ENCODE data around the gene RFX5.

DNA sequence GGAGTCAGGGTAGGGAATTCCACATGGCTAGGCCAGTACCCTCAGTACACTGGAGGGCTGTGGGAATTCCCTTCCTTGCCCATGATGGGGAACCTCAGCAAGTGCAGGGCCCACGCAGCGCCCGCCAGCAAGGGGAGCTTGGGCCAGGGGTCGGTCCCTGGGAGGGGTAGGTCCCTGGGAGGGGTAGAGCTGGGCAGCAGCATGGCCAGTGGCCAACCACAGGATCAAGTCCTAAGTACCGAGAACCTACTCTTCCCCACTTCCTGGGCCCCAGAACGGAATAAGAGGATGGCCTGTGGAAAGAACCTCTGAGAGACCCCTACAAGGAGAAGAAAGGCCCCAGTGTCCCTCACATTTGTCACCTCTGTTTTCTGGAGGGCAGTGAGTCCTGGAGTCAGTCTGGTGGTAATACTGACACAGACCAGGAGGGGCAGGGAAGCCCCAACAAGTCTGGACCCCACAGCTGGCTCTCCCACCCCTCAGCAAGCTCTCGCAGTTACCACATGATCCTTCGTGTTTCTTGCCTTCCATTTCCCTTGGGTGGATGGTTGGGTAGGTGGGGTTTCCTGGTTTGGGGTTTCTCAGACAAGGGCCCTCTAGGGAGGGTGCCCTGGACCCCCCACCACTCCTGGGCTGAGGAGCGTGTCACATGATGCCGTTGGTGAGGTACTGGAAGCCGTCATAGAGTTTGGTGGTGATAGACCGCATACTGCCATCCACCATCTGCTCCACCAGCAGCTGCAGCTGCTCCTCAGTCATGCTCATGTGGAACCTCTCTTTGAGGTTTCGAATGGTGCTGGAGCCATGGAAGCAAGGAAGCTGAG is 54.6 kb downstream of the RFX5 start:
- peak in 1 of 2 experiments; percentile 28; a peak in 1 of 4 replicates for TF ChIP-seq CTCF (conservative IDR thresholded peaks at IDR 0.05; ENCODE audit: low read depth in 2 of 2)
- TF ChIP-seq EZH2phosphoT487 (IDR thresholded peaks at IDR 0.05; ENCODE audit: unreplicated experiment), result no peak
- no peak for TF ChIP-seq EZH2 (IDR thresholded peaks at IDR 0.05; ENCODE audit: low read depth, unreplicated experiment)
- TF ChIP-seq POLR2AphosphoS5 (IDR thresholded peaks at IDR 0.05; ENCODE audit: low read depth), result peak; percentile 46
- no peak for TF ChIP-seq CREB1 (CRISPR knock-in tag; IDR thresholded peaks at IDR 0.05; ENCODE audit: low read depth)
- no peak for TF ChIP-seq NANOG (IDR thresholded peaks at IDR 0.05; ENCODE audit: borderline replicate concordance)
- TF ChIP-seq, protein P1, sequence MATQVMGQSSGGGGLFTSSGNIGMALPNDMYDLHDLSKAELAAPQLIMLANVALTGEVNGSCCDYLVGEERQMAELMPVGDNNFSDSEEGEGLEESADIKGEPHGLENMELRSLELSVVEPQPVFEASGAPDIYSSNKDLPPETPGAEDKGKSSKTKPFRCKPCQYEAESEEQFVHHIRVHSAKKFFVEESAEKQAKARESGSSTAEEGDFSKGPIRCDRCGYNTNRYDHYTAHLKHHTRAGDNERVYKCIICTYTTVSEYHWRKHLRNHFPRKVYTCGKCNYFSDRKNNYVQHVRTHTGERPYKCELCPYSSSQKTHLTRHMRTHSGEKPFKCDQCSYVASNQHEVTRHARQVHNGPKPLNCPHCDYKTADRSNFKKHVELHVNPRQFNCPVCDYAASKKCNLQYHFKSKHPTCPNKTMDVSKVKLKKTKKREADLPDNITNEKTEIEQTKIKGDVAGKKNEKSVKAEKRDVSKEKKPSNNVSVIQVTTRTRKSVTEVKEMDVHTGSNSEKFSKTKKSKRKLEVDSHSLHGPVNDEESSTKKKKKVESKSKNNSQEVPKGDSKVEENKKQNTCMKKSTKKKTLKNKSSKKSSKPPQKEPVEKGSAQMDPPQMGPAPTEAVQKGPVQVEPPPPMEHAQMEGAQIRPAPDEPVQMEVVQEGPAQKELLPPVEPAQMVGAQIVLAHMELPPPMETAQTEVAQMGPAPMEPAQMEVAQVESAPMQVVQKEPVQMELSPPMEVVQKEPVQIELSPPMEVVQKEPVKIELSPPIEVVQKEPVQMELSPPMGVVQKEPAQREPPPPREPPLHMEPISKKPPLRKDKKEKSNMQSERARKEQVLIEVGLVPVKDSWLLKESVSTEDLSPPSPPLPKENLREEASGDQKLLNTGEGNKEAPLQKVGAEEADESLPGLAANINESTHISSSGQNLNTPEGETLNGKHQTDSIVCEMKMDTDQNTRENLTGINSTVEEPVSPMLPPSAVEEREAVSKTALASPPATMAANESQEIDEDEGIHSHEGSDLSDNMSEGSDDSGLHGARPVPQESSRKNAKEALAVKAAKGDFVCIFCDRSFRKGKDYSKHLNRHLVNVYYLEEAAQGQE (IDR thresholded peaks at IDR 0.05; ENCODE audit: unreplicated experiment), result no peak
- TF ChIP-seq, protein P2, sequence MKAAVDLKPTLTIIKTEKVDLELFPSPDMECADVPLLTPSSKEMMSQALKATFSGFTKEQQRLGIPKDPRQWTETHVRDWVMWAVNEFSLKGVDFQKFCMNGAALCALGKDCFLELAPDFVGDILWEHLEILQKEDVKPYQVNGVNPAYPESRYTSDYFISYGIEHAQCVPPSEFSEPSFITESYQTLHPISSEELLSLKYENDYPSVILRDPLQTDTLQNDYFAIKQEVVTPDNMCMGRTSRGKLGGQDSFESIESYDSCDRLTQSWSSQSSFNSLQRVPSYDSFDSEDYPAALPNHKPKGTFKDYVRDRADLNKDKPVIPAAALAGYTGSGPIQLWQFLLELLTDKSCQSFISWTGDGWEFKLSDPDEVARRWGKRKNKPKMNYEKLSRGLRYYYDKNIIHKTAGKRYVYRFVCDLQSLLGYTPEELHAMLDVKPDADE (IDR thresholded peaks at IDR 0.05), result no peak
- TF ChIP-seq ZNF114 (CRISPR knock-in tag; IDR thresholded peaks at IDR 0.05), result no peak
- TF ChIP-seq ZNF331 (CRISPR knock-in tag; IDR thresholded peaks at IDR 0.05; ENCODE audit: low read depth), result no peak
